ENCODE data around the gene FAM240B.

GRCh38 chr9:38747941-38748340 is 28.0 kb upstream of the FAM240B start:
- TF ChIP-seq, protein P1, sequence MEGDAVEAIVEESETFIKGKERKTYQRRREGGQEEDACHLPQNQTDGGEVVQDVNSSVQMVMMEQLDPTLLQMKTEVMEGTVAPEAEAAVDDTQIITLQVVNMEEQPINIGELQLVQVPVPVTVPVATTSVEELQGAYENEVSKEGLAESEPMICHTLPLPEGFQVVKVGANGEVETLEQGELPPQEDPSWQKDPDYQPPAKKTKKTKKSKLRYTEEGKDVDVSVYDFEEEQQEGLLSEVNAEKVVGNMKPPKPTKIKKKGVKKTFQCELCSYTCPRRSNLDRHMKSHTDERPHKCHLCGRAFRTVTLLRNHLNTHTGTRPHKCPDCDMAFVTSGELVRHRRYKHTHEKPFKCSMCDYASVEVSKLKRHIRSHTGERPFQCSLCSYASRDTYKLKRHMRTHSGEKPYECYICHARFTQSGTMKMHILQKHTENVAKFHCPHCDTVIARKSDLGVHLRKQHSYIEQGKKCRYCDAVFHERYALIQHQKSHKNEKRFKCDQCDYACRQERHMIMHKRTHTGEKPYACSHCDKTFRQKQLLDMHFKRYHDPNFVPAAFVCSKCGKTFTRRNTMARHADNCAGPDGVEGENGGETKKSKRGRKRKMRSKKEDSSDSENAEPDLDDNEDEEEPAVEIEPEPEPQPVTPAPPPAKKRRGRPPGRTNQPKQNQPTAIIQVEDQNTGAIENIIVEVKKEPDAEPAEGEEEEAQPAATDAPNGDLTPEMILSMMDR (IDR thresholded peaks at IDR 0.05; ENCODE audit: low read length) = no peak
- TF ChIP-seq EZH2 (optimal IDR thresholded peaks at IDR 0.05; ENCODE audit: low read depth, low read length) = no peak

Measured in MM.1S (cell line).